ENCODE data around the gene MPP2. TPM values are rescaled to one million over a fixed set of nuclear protein-coding genes. Genes with fewer than 3 reads are reported as not detected.

MPP2 gene
- total RNA-seq, 1 experiment from 2014 or later, result 2.6 TPM

- BruUV-seq (replicated peaks), result no TSS peak
- TF ChIP-seq EZH2 (IDR thresholded peaks at IDR 0.05; ENCODE audit: borderline replicate concordance, low read depth, low read length, poor library complexity, severe bottlenecking) (no peak), CTCF (conservative IDR thresholded peaks at IDR 0.05; ENCODE audit: low read depth, low read length) (no peak)
- Histone ChIP-seq H3K27me3 (replicated peaks; ENCODE audit: insufficient read depth, low read depth, low read length, poor library complexity) (no peaks in the 10 kb centered on the region), H3K9me3 (ENCODE audit: low read depth, low read length, poor library complexity, severe bottlenecking) (no peaks in the 10 kb centered on the region), H3K36me3 (ENCODE audit: insufficient read depth, low read length, poor library complexity, severe bottlenecking) (no peaks in the 10 kb centered on the region), H3K4me3 (ENCODE audit: low read depth, low read length, poor library complexity, severe bottlenecking) (no peak overlapping the region), H3K27ac (ENCODE audit: low read depth, low read length, poor library complexity, severe bottlenecking) (no peak overlapping the region), H3K4me1 (ENCODE audit: insufficient read depth, low read length, poor library complexity, severe bottlenecking) (no peaks in the 10 kb centered on the region)
- ChIA-PET POLR2A (ENCODE audit: low non-redundant PET) (no interaction called here), CTCF (no interaction called here)
- DNase-seq (ENCODE audit: low spot score), result no peak
- intact Hi-C loops (cut with micrococcal nuclease; ENCODE audit: unreplicated experiment), result no loop called here
Observed at GRCh38 chr17:43853546-43853945, 53.8 kb downstream of the MPP2 start.

GRCh38 chr17:43852571-43852970 lies 54.8 kb downstream of the MPP2 start:
- Histone ChIP-seq H3K36me3 (ENCODE audit: insufficient read depth, low read length, poor library complexity, severe bottlenecking) (no peaks in the 10 kb centered on the region), H3K27me3 (replicated peaks; ENCODE audit: insufficient read depth, low read depth, low read length, poor library complexity) (no peaks in the 10 kb centered on the region), H3K9me3 (ENCODE audit: low read depth, low read length, poor library complexity, severe bottlenecking) (no peaks in the 10 kb centered on the region), H3K27ac (ENCODE audit: low read depth, low read length, poor library complexity, severe bottlenecking) (no peak overlapping the region), H3K4me3 (ENCODE audit: low read depth, low read length, poor library complexity, severe bottlenecking) (no peak overlapping the region), H3K4me1 (ENCODE audit: insufficient read depth, low read length, poor library complexity, severe bottlenecking) (no peaks in the 10 kb centered on the region)
- ChIA-PET CTCF (no interaction called here), POLR2A (ENCODE audit: low non-redundant PET) (no interaction called here)
- DNase-seq (ENCODE audit: low spot score), result no peak
- BruUV-seq (replicated peaks), result no TSS peak
- TF ChIP-seq CTCF (conservative IDR thresholded peaks at IDR 0.05; ENCODE audit: low read depth, low read length), result no peak
- no peak for TF ChIP-seq EZH2 (IDR thresholded peaks at IDR 0.05; ENCODE audit: borderline replicate concordance, low read depth, low read length, poor library complexity, severe bottlenecking)
- intact Hi-C loops (cut with micrococcal nuclease; ENCODE audit: unreplicated experiment), result no loop called here

GRCh38 chr17:43849116-43849515 lies 58.2 kb downstream of the MPP2 start:
- ChIA-PET CTCF (no interaction called here), POLR2A (ENCODE audit: low non-redundant PET) (no interaction called here)
- Histone ChIP-seq H3K4me1 (ENCODE audit: insufficient read depth, low read length, poor library complexity, severe bottlenecking) (no peaks in the 10 kb centered on the region), H3K27me3 (replicated peaks; ENCODE audit: insufficient read depth, low read depth, low read length, poor library complexity) (no peaks in the 10 kb centered on the region), H3K27ac (ENCODE audit: low read depth, low read length, poor library complexity, severe bottlenecking) (no peak overlapping the region), H3K4me3 (ENCODE audit: low read depth, low read length, poor library complexity, severe bottlenecking) (no peak overlapping the region), H3K36me3 (ENCODE audit: insufficient read depth, low read length, poor library complexity, severe bottlenecking) (no peaks in the 10 kb centered on the region), H3K9me3 (ENCODE audit: low read depth, low read length, poor library complexity, severe bottlenecking) (no peaks in the 10 kb centered on the region)
- no peak for DNase-seq (ENCODE audit: low spot score)
- no TSS peak for BruUV-seq (replicated peaks)
- no peak for TF ChIP-seq CTCF (conservative IDR thresholded peaks at IDR 0.05; ENCODE audit: low read depth, low read length)
- TF ChIP-seq EZH2 (IDR thresholded peaks at IDR 0.05; ENCODE audit: borderline replicate concordance, low read depth, low read length, poor library complexity, severe bottlenecking), result no peak
- intact Hi-C loops (cut with micrococcal nuclease; ENCODE audit: unreplicated experiment), result no loop called here
